ENCODE data around the gene SLC39A10.

SLC39A10 gene, protein sequence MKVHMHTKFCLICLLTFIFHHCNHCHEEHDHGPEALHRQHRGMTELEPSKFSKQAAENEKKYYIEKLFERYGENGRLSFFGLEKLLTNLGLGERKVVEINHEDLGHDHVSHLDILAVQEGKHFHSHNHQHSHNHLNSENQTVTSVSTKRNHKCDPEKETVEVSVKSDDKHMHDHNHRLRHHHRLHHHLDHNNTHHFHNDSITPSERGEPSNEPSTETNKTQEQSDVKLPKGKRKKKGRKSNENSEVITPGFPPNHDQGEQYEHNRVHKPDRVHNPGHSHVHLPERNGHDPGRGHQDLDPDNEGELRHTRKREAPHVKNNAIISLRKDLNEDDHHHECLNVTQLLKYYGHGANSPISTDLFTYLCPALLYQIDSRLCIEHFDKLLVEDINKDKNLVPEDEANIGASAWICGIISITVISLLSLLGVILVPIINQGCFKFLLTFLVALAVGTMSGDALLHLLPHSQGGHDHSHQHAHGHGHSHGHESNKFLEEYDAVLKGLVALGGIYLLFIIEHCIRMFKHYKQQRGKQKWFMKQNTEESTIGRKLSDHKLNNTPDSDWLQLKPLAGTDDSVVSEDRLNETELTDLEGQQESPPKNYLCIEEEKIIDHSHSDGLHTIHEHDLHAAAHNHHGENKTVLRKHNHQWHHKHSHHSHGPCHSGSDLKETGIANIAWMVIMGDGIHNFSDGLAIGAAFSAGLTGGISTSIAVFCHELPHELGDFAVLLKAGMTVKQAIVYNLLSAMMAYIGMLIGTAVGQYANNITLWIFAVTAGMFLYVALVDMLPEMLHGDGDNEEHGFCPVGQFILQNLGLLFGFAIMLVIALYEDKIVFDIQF

DNA sequence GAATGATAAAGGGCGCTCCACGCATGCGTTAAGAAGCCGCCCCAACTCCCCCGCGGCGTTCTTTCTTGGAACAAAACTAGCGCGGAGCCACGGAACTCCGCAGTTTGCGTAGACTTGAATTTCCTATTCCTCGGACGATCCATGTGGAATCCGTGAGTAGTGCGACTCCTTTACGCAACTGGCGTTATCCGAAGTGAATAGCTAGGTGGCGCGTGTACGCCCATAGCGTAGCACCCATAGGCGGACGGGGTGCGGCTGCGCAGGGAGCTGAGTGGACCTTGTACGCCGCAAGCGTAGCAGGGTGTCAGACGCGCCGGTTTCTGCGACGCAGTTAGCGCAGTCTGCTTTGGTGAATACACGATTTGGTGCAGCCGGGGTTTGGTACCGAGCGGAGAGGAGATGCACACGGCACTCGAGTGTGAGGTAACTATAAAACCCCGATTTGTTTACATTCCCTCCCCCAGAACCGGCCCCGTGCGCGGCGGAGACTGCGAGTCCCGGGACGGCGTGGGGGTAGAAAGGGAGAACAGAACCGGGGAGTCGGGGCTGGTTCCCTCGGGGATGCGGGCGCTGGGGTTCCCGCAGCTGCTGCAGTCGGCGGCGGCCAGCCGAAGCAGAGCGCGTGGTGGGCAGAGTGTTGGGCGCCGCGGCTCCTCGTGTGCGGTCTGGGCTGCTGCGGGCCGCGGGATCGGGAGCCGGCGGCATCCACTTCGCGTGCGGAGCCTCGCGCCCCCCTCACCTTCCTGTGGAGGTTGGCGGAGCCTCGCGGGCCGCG is at the start of gene SLC39A10:
TSS of gene SLC39A10 (plus strand) at position 368 of the 775 bp plus-strand sequence. CDS start 22,817 bp downstream, outside the sequence.
- Histone ChIP-seq H3K36me3 (ENCODE audit: control insufficient read depth, insufficient read depth, low read length) (no peaks in the 10 kb centered on the region), H3K27me3 (replicated peaks; ENCODE audit: control insufficient read depth, insufficient read depth, low read length) (no peaks in the 10 kb centered on the region), H3K4me3 (replicated peaks; ENCODE audit: low read depth, low read length) (peak within 1 kb of the TSS; percentile 88)
- peak; percentile 93 for DNase-seq (ENCODE audit: extremely low read depth, insufficient read length)
- TF ChIP-seq, protein P1, sequence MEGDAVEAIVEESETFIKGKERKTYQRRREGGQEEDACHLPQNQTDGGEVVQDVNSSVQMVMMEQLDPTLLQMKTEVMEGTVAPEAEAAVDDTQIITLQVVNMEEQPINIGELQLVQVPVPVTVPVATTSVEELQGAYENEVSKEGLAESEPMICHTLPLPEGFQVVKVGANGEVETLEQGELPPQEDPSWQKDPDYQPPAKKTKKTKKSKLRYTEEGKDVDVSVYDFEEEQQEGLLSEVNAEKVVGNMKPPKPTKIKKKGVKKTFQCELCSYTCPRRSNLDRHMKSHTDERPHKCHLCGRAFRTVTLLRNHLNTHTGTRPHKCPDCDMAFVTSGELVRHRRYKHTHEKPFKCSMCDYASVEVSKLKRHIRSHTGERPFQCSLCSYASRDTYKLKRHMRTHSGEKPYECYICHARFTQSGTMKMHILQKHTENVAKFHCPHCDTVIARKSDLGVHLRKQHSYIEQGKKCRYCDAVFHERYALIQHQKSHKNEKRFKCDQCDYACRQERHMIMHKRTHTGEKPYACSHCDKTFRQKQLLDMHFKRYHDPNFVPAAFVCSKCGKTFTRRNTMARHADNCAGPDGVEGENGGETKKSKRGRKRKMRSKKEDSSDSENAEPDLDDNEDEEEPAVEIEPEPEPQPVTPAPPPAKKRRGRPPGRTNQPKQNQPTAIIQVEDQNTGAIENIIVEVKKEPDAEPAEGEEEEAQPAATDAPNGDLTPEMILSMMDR (IDR thresholded peaks at IDR 0.05; ENCODE audit: insufficient read depth, low read length, poor library complexity, severe bottlenecking), result peak; percentile 32

DNA sequence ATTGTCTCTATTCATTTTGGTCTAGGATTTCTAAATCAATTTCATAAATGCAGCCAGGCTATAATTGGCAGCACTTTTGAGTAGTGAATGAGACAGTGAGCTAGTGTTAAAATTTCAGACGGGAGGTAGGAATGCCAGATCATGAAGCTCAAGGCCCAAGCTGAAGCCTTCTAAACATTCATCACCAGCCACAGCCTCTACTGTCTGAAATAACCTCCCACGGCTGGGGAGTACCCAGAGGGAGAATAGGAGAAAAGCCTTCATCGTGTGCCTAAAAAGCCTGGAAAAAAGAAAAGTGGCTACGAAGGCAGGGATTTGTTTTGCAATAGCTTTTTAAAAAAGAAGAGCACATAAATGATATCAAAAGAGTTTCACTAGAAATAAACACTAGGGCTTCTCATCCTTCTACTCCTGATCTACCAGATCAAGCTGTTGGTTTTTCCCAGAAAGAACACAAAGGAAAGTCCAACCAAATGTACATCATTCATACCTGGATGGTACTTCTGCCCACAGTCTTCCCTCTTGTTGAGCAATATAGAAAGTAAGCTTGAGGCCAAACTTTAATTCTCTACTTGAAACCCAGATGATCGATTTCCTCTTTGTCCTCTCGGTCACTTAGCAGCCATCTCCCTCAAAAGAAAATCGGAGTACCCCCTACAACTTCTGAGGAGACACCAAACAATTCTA is 48.1 kb upstream of the SLC39A10 start:
- TF ChIP-seq, protein P1 (IDR thresholded peaks at IDR 0.05; ENCODE audit: insufficient read depth, low read length, poor library complexity, severe bottlenecking), result no peak
- no peaks in the 10 kb centered on the region for H3K36me3 ChIP-seq (ENCODE audit: control insufficient read depth, insufficient read depth, low read length)
- DNase-seq (ENCODE audit: extremely low read depth, insufficient read length), result no peak
- no peaks in the 10 kb centered on the region for H3K27me3 ChIP-seq (replicated peaks; ENCODE audit: control insufficient read depth, insufficient read depth, low read length)
- H3K4me3 ChIP-seq (replicated peaks; ENCODE audit: low read depth, low read length), result no peak overlapping the region

DNA sequence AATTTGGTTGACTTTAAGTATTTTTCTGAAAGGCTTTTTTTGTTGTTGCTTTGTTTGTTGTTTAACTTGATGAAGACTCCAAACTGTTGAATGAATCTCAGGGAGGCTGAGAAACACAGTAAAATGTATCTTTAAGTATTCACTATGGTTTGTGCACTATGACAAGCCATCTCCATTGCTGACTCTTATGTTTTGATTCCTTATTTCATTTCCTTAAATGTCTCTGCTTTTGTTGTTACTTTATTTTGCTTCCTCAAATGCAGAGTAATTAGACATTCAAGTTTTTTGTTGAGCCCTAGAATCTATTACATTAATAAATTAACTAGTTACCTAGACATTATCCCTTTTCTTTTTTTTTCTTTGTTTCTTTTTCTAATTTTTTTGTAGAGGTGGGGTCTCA is 46.3 kb upstream of the SLC39A10 start:
- Histone ChIP-seq H3K27me3 (replicated peaks; ENCODE audit: control insufficient read depth, insufficient read depth, low read length) (no peaks in the 10 kb centered on the region), H3K36me3 (ENCODE audit: control insufficient read depth, insufficient read depth, low read length) (no peaks in the 10 kb centered on the region), H3K4me3 (replicated peaks; ENCODE audit: low read depth, low read length) (no peak overlapping the region)
- no peak for DNase-seq (ENCODE audit: extremely low read depth, insufficient read length)
- TF ChIP-seq, protein P1 (IDR thresholded peaks at IDR 0.05; ENCODE audit: insufficient read depth, low read length, poor library complexity, severe bottlenecking), result no peak

DNA sequence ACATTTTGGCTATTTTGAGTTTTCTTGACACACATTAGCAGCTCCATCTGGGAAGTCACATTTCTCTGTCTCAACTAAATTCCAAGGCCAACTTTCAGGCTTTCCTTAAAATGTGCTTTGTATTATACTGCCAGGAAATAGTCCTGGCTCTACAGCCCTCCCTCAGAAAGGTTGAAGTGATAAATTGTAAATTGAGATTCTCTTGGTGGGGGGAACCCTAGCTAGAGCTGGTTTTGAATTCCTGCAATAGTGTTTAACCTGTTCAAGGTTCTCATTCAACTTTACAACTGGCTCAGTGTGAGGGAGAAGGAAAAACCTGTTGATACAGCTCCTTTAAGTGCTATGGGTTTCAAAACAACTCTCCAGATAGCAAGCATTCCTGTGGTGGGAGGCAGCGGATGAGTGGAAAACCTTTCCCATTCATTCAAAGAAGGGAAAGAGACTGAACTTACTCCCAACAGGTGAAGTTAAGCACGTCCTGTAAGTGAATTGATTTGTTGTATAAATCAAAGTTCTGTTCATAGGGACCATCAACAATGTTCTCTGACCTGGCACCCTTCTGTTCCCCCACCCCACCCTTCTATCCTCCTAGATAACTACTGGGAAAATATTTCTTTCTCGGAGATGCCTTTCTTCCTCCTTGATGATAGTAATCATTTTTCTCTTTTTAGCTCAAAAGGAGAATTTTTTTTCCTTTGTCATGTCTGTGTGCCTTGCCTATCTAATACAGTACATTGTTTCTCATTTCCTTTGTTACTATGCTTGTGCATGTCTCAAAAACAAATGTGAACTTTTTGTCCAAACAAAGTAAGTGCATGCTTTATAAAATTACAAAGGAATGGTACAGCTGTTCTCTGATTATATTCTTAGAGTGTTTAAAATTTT is 44.2 kb upstream of the SLC39A10 start:
- DNase-seq (ENCODE audit: extremely low read depth, insufficient read length), result no peak
- Histone ChIP-seq H3K36me3 (ENCODE audit: control insufficient read depth, insufficient read depth, low read length) (no peaks in the 10 kb centered on the region), H3K4me3 (replicated peaks; ENCODE audit: low read depth, low read length) (no peak overlapping the region), H3K27me3 (replicated peaks; ENCODE audit: control insufficient read depth, insufficient read depth, low read length) (no peaks in the 10 kb centered on the region)
- TF ChIP-seq, protein P1 (IDR thresholded peaks at IDR 0.05; ENCODE audit: insufficient read depth, low read length, poor library complexity, severe bottlenecking), result no peak

All from GM06990 (cell line).